T47D (cell line): ENCODE data around the gene RCOR1.

Experiments used
- DNase-seq, 2 experiments: peaks; one replicate each; pipeline versions ENCODE4 v3.0.0 to v3.0.0-alpha.2; 2011 to 2012; ENCODE audit warnings: low read depth in 1 of 2, low spot score in 1 of 2
- JUND ChIP-seq: IDR thresholded peaks from 2 replicates; pipeline ENCODE4 v1.6.1; 2012; ENCODE audit warnings: low read depth
- in situ Hi-C: cut with HindIII; loops from 2 replicates; pipeline ENCODE4 v1.10.0; 2016; ENCODE audit warnings: low sequenced_read_pairs, low pct_unique_long_range_greater_than_20kb

RCOR1 gene

DNA sequence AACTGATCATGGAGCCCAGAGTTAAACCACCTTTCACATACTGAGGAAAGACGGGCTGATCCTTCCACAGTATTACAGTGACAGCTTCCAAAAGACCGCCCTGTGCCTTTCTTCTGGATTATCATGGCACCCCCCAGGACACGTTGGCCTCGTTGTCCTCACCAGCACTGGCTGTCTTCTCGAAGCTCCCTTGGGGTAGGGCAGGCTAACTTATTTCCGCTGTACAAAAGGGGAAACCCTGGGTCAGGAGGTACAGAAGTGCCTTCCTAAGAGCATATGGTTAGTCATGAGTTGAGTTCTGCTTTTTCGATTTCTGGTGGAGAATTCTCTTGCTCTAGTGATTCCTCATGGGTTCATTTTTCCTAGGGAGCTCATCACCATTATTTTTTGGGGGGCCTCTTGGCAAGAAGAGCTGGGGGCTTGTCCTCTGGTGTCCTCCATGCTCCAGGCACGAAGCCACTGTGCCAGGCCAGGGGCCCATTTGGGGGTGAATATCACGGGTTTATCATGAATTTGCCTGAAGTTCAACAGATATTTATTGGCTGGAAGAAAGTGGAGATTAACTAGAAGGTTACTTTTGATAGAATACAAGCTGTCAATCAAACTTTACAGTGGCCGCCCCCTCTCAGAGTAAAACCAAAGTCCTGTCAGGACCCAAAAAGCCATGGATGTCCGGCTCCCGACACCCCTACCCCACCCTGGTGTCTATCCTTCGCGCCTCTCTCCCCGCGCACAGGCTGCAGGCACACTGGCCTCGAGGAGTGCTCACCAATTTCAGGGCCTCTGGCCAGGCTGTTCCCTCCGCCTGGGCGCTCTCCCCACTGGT, 176.0 kb downstream of the RCOR1 start:
- no peak for DNase-seq
- in situ Hi-C loops, result no loop called here
- TF ChIP-seq JUND, result no peak

DNA sequence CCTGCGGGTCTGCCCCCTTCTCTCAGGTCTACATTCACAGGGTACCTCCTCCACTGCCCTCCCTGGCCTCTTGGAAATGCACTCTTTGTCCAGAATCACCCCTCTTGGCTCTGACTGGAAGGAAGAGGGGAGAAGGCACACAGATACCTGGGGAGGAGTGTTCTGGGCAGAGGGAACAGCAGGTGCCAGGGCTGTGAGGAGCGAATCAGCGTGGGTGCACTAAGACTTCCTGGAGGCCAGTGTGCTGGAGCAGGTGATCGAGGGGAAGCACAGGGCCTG, 176.5 kb downstream of the RCOR1 start:
- no peak for TF ChIP-seq JUND
- no peak for DNase-seq
- in situ Hi-C loops, result no loop called here

DNA sequence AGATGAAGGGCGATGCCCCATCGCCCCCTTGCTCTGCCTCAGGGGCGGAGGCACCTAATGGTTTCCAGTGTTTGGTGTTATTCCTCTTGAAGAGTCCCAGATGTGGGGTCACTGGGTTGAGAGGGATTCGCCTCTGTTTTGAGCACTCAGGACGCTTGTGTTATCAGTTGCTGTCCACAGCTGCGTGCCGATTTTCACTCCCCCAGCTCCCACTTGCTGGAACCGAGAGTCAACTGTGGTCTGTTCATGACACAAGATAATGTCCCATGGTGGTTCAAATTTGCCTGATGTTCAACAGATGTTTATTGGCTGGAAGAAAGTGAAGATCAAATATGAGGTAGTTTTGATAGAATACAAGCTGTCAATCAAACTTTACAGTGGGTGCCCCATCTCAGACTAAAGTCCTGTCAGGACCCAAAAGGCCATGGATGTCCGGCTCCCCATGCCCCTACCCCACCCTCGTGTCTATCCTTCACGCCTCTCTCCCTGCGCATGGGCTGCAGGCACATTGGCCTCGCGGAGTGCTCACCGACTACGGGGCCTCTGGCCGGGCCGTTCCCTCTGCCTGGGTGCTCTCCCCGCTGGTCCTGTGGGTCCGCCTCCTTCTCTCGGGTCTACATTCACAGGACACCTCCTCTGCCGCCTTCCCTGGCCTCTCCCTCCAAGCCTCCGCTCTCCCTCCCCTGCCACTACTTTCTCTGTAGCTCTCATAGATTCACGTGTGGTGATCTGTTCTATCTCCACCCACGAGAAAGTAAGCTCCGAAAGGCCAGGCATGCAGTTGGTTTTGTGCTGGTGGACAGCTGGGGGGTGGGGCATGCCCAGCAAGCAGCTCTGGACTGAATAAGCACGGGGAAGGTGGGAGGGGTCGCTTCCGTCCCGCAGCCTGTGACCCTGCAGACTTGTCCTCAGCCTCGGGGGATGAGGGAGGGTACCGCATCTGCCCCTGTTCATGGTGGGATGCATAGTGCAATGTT, 178.0 kb downstream of the RCOR1 start:
- TF ChIP-seq JUND, result no peak
- no peak for DNase-seq
- in situ Hi-C loops, result no loop called here

GRCh38 chr14:102771144-102771543, 178.7 kb downstream of the RCOR1 start:
- in situ Hi-C loops, result no loop called here

DNA sequence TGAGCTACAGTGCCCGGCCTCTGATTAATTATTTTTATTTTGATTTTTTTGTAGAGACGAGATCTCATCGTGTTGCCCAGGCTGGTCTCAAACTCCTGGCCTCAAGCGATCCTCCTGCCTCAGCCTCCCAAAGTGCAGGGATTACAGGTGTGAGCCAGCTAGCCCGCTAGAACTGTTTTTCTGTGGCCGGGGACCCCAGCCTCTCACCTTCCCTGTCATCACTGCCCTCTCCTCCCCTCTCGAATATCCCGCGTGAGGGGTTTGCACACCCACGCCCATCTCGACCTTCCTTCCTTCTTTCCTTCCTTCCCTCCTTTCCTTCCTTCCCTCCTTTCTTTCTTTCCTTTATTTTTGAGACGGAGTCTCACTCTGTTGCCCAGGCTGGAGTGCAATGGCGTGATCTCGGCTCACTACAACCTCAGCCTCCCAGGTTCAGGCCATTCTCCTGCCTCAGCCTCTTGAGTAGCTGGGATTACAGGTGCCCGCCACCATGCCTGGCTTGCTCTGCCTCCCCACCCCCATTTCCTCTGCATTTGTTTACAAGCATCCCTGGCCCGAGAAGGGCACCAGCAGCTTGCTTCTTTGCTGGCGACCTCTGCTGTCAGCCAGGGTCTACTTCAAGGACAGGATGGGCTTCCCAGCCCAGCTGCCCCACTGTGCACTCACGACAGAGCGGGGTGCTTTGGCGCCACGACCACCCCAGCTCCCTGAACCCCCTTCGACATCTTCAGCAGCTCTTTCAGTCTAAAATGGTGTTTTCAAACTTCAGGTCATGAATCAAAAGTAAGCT, 180.5 kb downstream of the RCOR1 start:
- peak; percentile 73 for DNase-seq
- in situ Hi-C loops, result no loop called here
- no peak for TF ChIP-seq JUND

More at GRCh38 chr14:102771144-102771543, 178.7 kb downstream of the RCOR1 start:
- no peak for TF ChIP-seq JUND
- no peak for DNase-seq

GRCh38 chr14:102774391-102775153, 182.1 kb downstream of the RCOR1 start:
- peak; percentile 82 to 97 for DNase-seq
- TF ChIP-seq JUND, result no peak
- in situ Hi-C loops, result no loop called here

DNA sequence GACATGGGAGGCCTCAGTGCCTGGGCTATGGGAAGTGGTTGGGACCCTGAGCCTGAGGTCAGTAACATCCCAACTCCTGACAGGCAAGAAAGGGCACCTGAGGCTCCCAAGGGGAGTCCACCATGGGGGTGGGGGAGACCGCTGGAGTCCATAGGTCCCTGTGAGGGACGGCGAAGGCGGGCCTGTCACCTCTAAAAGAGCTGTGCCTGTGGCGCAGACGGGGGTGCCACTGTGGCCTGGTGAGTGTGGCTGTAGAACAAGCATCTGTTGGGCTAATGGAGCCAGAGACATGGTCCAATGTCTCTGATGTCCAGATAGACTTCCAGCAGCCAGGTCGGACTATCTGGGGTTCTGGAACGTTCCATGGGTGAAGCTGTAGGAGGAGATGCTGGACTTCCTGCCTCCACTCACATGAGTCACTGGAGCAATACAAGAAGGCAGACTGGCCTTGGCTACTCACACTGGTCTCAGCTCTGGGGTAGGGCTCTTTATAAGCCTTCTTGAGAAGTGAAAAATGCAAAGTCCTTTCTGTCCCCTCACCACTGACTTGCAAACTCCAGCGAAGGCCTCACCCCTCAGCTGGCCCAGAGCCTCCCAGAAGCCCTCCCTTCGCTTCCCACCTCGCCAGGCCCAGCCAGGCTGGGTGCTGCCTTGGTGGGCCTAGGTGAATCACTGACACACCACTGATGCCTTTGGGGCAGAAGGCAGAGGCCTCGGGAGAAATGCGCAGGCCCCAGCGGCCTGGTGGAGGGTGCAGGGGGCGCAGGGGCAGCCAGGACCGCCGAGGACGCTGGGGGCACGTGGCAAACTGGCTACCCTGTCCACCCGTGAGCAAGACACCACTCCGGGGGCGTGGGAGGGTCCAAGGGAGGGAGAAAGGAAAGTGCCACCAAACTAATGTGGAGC, 183.7 kb downstream of the RCOR1 start:
- in situ Hi-C loops, result no loop called here
- DNase-seq, result peak in 1 of 2 experiments; percentile 46
- no peak for TF ChIP-seq JUND

DNA sequence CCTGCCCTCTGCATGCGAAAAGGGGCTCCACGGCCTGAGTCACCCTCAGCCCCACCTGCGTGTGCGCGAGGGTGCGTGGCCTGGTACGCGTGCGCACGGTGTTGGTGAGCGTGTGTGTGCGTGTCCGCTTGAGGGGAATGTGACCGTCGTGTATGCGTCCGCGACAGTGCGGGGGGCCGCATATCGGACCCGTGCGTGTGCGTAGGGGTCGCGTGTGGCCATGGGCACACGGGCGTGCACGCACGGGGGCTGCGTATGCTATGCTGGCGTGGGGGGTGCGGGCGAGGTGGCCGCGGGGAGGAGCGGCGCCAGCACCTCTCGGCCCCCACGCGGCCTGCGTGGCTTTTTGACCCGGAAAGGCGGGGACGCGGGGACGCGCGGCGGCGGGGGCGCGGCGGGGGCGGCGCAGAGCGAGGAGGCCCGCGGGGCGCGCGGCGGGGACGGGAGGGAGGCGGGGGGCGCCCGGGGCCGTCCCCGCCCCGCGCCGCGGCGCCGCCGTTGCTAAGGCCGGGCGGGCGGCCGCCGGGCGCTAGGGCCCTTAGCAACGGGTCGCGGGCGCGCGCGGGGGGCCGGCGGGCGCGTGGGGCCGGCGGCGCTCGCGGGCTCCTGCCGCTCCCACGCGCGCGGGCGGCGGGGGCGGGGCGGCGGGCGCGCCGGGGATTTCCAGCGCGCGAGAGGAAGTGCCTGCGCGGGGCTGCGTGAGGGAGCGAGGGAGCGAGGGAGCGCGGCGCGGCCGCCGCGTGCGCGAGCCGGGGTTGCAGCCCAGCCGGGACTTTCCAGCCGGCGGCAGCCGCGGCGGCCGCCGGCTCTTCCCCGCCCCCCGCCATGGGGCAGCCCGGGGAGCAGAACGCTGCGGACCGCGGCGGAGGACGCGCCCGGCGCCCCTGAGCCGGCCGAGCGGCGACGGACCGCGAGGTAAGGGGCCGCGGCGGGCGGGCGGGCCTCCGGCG, 184.6 kb downstream of the RCOR1 start, which contains the start of gene TRAF3:
TRAF3 (plus strand) TSS at position 689 of the 950 bp plus-strand sequence. CDS start 92,753 bp downstream, outside the sequence.
- in situ Hi-C loops, result no loop called here
- TF ChIP-seq JUND, result no peak
- DNase-seq, result peak; percentile 64 to 94

GRCh38 chr14:102777711-102778337, 185.4 kb downstream of the RCOR1 start:
- in situ Hi-C loops, result no loop called here
- peak in 1 of 2 experiments; percentile 66 for DNase-seq
- no peak for TF ChIP-seq JUND
